ENCODE results near the gene ZBTB46.

Gene ZBTB46

GRCh38 chr20:63709149-63709527 lies 121.9 kb downstream of the ZBTB46 start:
- peaks cover 2% of the 10 kb centered on the region; the same call in 1 of the 2 replicates for H3K4me1 ChIP-seq (ENCODE audit: control insufficient read depth, insufficient read depth, low read length)
- peaks cover 10% of the 10 kb centered on the region; the same call in 1 of the 2 replicates for H3K36me3 ChIP-seq (ENCODE audit: control insufficient read depth, insufficient read depth, low read length)
- no peaks in the 10 kb centered on the region for H3K9me3 ChIP-seq (ENCODE audit: control insufficient read depth, insufficient read depth, low read length)
- H3K4me3 ChIP-seq (ENCODE audit: low read length), result no peak overlapping the region
- no peaks in the 10 kb centered on the region for H3K27me3 ChIP-seq (ENCODE audit: control insufficient read depth, insufficient read depth, low read length)
- no CpG with 5 or more reads among the region's 17 CpGs for WGBS (ENCODE audit: insufficient coverage, insufficient read length)
- no peak for DNase-seq (ENCODE audit: low read depth, low spot score)
- no peak overlapping the region for H3K27ac ChIP-seq (ENCODE audit: low read length)

GRCh38 chr20:63708301-63709148 lies 122.5 kb downstream of the ZBTB46 start:
- Histone ChIP-seq H3K9me3 (ENCODE audit: control insufficient read depth, insufficient read depth, low read length) (no peaks in the 10 kb centered on the region), H3K27me3 (ENCODE audit: control insufficient read depth, insufficient read depth, low read length) (no peaks in the 10 kb centered on the region), H3K27ac (ENCODE audit: low read length) (no peak overlapping the region), H3K4me3 (ENCODE audit: low read length) (peak overlapping the region; percentile 98; the same call in 1 of the 2 replicates), H3K36me3 (ENCODE audit: control insufficient read depth, insufficient read depth, low read length) (peaks cover 11% of the 10 kb centered on the region; the same call in 1 of the 2 replicates), H3K4me1 (ENCODE audit: control insufficient read depth, insufficient read depth, low read length) (peaks cover 2% of the 10 kb centered on the region; the same call in 1 of the 2 replicates)
- no peak for DNase-seq (ENCODE audit: low read depth, low spot score)
- WGBS (ENCODE audit: insufficient coverage, insufficient read length), result no CpG with 5 or more reads among the region's 67 CpGs

- WGBS (ENCODE audit: insufficient coverage, insufficient read length), result no CpG with 5 or more reads among the region's 98 CpGs
- peak; percentile 68 for DNase-seq (ENCODE audit: low read depth, low spot score)
- no peaks in the 10 kb centered on the region for H3K27me3 ChIP-seq (ENCODE audit: control insufficient read depth, insufficient read depth, low read length)
- peak within 1 kb of the TSS; percentile 98 for H3K4me3 ChIP-seq (ENCODE audit: low read length)
- peaks cover 2% of the 10 kb centered on the region; the same call in 1 of the 2 replicates for H3K4me1 ChIP-seq (ENCODE audit: control insufficient read depth, insufficient read depth, low read length)
- no peak within 1 kb of the TSS for H3K27ac ChIP-seq (ENCODE audit: low read length)
- peaks cover 11% of the 10 kb centered on the region; the same call in 1 of the 2 replicates for H3K36me3 ChIP-seq (ENCODE audit: control insufficient read depth, insufficient read depth, low read length)
- no peaks in the 10 kb centered on the region for H3K9me3 ChIP-seq (ENCODE audit: control insufficient read depth, insufficient read depth, low read length)
Measured at GRCh38 chr20:63707558-63708300, 123.3 kb downstream of the ZBTB46 start, which contains the start of the genes ARFRP1 and ZGPAT. Gene ARFRP1, minus strand, starts transcription at chr20:63707976. Its CDS starts 885 bp downstream, at chr20:63707091. Gene ZGPAT, plus strand, starts transcription at chr20:63708039. Its CDS starts 542 bp downstream, at chr20:63708581.

- Histone ChIP-seq H3K9me3 (ENCODE audit: control insufficient read depth, insufficient read depth, low read length) (no peaks in the 10 kb centered on the region), H3K4me1 (ENCODE audit: control insufficient read depth, insufficient read depth, low read length) (peaks cover 2% of the 10 kb centered on the region; the same call in 1 of the 2 replicates), H3K27me3 (ENCODE audit: control insufficient read depth, insufficient read depth, low read length) (no peaks in the 10 kb centered on the region), H3K4me3 (ENCODE audit: low read length) (peak overlapping the region; percentile 98), H3K27ac (ENCODE audit: low read length) (no peak overlapping the region), H3K36me3 (ENCODE audit: control insufficient read depth, insufficient read depth, low read length) (peaks cover 11% of the 10 kb centered on the region; the same call in 1 of the 2 replicates)
- WGBS (ENCODE audit: insufficient coverage, insufficient read length), result no CpG with 5 or more reads among the region's 56 CpGs
- DNase-seq (ENCODE audit: low read depth, low spot score), result no peak
Measured at GRCh38 chr20:63706852-63707557, 124.1 kb downstream of the ZBTB46 start.

GRCh38 chr20:63706027-63706695 lies 124.9 kb downstream of the ZBTB46 start:
- no peaks in the 10 kb centered on the region for H3K9me3 ChIP-seq (ENCODE audit: control insufficient read depth, insufficient read depth, low read length)
- H3K4me3 ChIP-seq (ENCODE audit: low read length), result no peak overlapping the region
- peaks cover 4% of the 10 kb centered on the region for H3K4me1 ChIP-seq (ENCODE audit: control insufficient read depth, insufficient read depth, low read length)
- no CpG with 5 or more reads among the region's 12 CpGs for WGBS (ENCODE audit: insufficient coverage, insufficient read length)
- peaks cover 11% of the 10 kb centered on the region; the same call in 1 of the 2 replicates for H3K36me3 ChIP-seq (ENCODE audit: control insufficient read depth, insufficient read depth, low read length)
- DNase-seq (ENCODE audit: low read depth, low spot score), result no peak
- H3K27ac ChIP-seq (ENCODE audit: low read length), result no peak overlapping the region
- H3K27me3 ChIP-seq (ENCODE audit: control insufficient read depth, insufficient read depth, low read length), result no peaks in the 10 kb centered on the region

GRCh38 chr20:63705232-63706026 lies 125.6 kb downstream of the ZBTB46 start:
- DNase-seq (ENCODE audit: low read depth, low spot score), result no peak
- peaks cover 11% of the 10 kb centered on the region; the same call in 1 of the 2 replicates for H3K36me3 ChIP-seq (ENCODE audit: control insufficient read depth, insufficient read depth, low read length)
- H3K9me3 ChIP-seq (ENCODE audit: control insufficient read depth, insufficient read depth, low read length), result no peaks in the 10 kb centered on the region
- no peaks in the 10 kb centered on the region for H3K27me3 ChIP-seq (ENCODE audit: control insufficient read depth, insufficient read depth, low read length)
- peaks cover 4% of the 10 kb centered on the region for H3K4me1 ChIP-seq (ENCODE audit: control insufficient read depth, insufficient read depth, low read length)
- no CpG with 5 or more reads among the region's 8 CpGs for WGBS (ENCODE audit: insufficient coverage, insufficient read length)
- no peak overlapping the region for H3K27ac ChIP-seq (ENCODE audit: low read length)
- no peak overlapping the region for H3K4me3 ChIP-seq (ENCODE audit: low read length)

GRCh38 chr20:63704749-63705117 lies 126.3 kb downstream of the ZBTB46 start:
- Histone ChIP-seq H3K27me3 (ENCODE audit: control insufficient read depth, insufficient read depth, low read length) (no peaks in the 10 kb centered on the region), H3K4me3 (ENCODE audit: low read length) (no peak overlapping the region), H3K4me1 (ENCODE audit: control insufficient read depth, insufficient read depth, low read length) (peaks cover 4% of the 10 kb centered on the region), H3K36me3 (ENCODE audit: control insufficient read depth, insufficient read depth, low read length) (peaks cover 11% of the 10 kb centered on the region; the same call in 1 of the 2 replicates), H3K27ac (ENCODE audit: low read length) (no peak overlapping the region), H3K9me3 (ENCODE audit: control insufficient read depth, insufficient read depth, low read length) (no peaks in the 10 kb centered on the region)
- WGBS (ENCODE audit: insufficient coverage, insufficient read length), result no CpG with 5 or more reads among the region's 6 CpGs
- DNase-seq (ENCODE audit: low read depth, low spot score), result no peak

- Histone ChIP-seq H3K4me1 (ENCODE audit: control insufficient read depth, insufficient read depth, low read length) (peaks cover 4% of the 10 kb centered on the region), H3K27ac (ENCODE audit: low read length) (no peak overlapping the region), H3K4me3 (ENCODE audit: low read length) (no peak overlapping the region), H3K9me3 (ENCODE audit: control insufficient read depth, insufficient read depth, low read length) (no peaks in the 10 kb centered on the region), H3K36me3 (ENCODE audit: control insufficient read depth, insufficient read depth, low read length) (peaks cover 11% of the 10 kb centered on the region; the same call in 1 of the 2 replicates), H3K27me3 (ENCODE audit: control insufficient read depth, insufficient read depth, low read length) (no peaks in the 10 kb centered on the region)
- no CpG with 5 or more reads among the region's 11 CpGs for WGBS (ENCODE audit: insufficient coverage, insufficient read length)
- no peak for DNase-seq (ENCODE audit: low read depth, low spot score)
Measured at GRCh38 chr20:63703976-63704748, 126.9 kb downstream of the ZBTB46 start.
